Measurements from ENCODE around the gene TRIM14.

DNA sequence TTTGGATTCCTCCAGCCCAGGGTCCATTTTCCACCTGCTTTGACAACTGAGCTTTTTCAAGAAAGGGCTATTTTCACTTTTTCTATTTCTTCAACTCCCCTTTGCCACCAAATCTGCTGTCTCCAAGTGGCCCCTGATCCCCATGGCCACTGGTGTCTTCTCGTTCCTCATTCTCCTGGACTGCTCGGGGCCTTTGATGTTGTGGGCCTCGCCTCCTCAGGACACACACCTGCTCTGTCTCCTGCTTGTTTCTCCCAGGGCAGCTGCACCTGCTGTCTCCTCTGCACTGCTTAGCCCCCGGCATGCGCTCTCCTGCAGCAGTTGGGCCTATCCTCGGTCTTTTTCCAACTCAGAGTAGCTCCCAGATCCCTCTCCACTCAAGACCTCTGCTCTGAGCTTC is 78.8 kb downstream of the TRIM14 start:
- TF ChIP-seq EZH2 (IDR thresholded peaks at IDR 0.05) (no peak), POLR2AphosphoS5 (IDR thresholded peaks at IDR 0.05; ENCODE audit: borderline replicate concordance, low read depth, low read length) (no peak)
